SKM-1 treated with dmso at 0.1 percent for 144 hours (cell line): Measurements from ENCODE around the gene GRAMD1B.

Experiments
- DNase-seq: peaks from one replicate; lab custom pipeline; 2025; ENCODE audit not compliant: unreplicated experiment; lab: John Stamatoyannopoulos, UW

Gene GRAMD1B

DNA sequence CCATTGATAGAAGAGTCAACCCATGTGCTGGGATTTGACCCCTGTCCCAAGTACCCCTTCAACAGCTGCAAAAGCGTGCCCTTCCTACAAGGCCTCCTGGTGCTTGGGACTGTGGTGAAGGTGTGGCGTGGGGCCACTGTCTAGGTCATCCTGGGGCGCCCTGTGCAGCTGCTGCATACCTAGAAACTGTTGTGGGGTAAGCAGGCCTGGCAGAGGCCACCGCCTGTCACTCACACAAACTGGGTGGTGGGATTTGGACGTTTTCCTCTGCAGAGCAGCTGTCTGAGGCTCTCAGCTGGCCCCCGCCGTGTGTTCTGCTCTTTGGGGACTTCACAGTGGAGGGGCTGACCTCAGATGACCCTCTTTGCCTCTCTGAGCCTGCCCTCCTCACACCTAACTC lies 154.7 kb downstream of the GRAMD1B start:
- no peak for DNase-seq

DNA sequence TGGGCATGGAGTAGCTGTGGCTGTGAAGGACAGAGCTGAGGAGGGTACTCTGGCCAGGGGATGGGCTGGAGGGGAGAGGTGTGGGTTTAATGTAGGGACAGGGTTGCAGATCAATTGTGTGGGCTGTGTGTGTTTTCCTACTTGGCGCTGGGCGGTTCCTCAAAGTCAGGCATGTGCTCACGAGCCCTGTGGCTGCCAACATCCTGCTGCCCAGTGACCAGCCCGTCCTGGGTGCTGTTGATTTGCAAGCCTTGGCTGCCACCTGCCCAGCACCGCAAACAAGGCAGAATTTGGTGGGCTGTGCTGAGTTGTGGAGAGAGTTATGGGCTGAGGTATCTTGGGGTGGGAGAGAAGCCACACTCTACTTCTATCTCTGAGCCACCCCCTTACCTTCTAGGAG lies 155.1 kb downstream of the GRAMD1B start:
- no peak for DNase-seq

DNA sequence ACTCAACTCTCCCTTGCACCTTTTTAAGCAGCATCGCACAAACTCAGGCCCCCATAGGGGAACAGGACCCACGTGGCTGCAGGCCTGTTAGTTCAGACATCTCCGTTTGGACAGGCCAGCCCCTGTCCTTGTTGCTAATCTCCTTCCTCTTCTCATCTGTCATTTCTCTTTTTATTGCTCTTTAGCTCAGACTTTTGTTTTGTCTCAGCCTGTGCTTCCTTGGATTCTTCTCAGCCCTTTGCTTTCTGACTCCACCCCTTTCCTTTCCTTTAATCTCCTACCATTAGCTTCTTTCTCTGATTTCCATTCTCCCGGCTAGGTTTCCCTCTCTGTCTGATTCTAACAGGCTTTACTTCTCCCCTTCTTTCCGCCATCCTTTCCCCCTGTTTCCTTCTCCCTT lies 155.6 kb downstream of the GRAMD1B start:
- no peak for DNase-seq

DNA sequence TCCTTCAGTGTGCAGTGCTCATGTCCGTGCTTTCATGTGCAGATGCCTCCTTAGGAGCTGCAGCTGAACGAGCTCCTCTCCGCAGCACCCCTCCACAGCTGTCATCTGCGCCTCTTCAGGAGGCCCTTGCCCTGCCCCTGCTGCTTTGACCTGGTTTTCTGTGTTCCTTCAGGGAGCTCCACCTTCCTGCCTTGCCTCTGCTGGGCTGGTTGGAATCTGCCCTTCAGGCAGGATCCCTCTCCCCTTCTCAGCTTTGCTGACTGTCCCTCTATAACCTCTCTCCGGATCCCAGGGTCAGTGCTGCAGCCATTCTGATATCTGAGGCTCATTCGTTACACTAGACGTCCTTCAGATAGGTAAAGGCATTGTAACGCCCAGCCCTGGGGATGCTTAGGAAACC lies 156.5 kb downstream of the GRAMD1B start:
- no peak for DNase-seq

DNA sequence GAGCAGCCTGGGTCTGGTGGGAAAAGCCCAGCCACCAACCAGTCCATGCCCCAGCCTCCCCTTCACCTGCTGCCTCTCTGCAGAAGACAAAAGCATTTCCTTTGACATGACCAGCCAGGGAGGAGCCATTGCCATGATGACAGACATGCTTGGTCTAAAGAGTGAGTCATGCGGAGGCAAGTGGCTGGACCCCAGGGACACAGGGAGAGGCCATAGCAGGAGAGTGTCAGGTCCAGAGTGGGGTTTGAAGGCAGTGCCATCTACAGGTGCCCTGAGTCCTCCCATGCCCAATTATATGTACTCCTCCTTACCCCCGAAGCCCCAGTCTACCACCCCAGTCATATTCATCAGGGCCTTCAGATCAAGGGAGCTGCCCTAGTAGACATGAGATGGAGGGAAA lies 157.0 kb downstream of the GRAMD1B start:
- DNase-seq, result no peak

DNA sequence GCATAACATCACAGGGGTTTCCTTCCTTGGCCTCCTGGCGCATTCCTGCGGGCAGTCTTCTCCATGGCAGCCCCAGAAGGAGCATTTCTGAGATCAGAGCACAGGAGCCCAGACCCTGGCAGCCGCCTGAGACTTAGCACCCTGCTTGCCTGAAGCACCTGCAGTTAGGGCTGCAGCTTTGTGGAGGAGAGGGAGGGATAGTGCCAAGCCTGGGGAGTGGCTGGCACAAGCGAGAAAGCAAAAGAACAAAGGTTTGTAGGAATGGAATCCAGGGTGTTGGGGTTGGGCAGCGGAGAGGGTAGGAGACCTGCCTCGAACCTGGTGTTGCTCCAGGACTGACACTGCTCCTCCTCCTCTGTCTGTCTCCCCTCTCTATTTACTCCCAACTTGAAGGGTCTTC lies 157.5 kb downstream of the GRAMD1B start:
- no peak for DNase-seq

DNA sequence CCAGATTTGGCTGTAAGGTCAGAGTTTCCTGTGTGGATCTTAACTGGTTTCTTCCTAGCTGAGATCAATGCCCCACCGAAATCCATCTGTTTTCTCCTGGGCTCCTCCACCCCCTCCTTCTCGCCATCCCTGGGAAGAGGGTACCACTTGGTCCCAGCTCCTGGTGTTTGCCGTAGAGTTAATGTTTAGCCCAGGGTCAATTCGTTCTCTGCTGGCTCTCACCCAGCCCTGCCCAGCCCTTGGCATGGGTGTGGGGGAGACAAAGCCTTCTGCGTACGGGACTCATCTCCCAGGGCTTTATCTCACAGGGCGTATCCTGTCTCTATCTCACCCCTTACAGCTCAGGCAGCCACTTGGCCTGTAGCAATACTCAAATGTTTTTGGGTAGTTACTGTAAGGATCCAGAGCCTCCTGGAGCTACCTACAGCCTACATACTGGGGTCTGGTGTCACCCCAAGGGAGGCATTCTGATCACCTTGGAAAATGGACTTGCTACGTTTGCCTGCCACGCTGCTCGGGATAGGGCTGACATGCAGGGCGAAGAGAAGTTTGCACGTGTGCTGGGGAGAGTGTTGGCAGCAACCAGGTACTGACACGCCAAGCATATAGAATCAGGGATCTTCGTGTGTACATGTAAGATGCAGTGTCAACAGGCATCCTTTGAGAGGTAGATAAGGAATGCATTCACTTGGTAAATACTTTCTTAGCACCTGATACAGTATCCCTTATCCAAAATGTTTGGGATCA lies 158.2 kb downstream of the GRAMD1B start:
- DNase-seq, result no peak

DNA sequence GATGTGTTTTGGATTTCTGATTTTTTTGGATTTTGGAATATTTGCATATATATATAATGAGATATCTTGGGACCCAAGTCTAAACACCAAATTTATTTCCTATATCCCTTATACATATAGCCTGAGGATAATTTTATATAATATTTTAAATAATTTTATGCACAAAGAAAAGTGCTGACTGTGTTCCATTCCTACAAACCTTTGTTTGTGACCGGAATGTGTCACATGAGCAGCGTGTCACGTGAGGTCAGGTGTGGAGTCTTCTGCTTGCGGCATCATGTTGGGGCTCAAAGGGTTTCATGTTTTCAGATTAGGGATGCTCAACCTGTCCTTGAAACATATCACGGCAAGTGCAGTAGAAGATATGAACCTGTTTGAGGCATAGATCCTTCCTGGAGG lies 158.8 kb downstream of the GRAMD1B start:
- DNase-seq, result no peak

DNA sequence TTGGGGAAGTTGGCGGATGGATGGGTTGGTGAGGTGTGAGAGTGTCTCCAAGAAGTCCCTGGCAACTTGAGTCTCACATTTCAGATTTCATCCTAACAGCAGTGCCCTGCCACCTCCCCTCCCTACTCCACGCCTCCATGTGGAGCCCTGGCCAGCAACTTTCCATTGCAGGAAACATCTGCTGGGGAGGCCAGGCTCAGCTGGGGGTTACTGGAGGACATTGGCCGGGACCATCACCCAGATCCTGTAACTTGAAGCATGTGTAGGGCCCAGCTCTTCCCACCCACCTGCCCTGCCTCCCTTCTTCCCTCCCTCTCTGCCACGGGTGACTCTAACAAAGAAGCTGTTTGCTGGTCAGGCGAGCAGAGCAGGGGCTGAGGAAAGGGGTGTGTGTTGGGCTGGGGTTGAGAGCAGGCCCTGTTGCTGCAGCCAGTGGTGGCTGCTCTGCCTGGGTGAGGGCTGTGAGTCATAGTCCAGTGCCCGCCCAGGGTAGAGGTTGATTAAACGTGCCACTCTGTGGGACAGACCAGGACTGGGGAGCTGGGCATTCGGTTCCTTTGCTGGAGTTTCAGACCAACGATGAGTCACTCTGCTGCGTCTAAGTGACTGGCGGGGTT lies 160.3 kb downstream of the GRAMD1B start:
- DNase-seq, result no peak

DNA sequence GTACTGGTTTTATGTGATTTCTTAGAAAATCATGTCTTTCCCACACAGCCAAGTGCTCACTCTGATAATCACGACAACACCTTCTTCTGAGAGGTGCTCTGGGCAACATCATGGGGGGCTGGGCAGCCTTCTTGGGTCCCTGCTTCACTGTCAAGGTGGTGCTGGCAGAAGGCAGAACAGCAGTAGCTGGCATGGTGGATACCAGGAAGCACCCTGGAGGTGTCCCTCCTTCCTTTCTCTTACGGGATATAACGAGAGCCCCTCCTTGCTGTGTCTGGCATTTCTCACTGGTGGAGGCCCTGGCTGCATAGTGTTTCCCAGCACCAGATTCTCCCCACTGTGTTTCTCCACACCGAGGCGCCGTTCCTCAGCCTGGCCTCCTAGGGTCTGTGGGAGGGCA lies 163.5 kb downstream of the GRAMD1B start:
- DNase-seq, result no peak

DNA sequence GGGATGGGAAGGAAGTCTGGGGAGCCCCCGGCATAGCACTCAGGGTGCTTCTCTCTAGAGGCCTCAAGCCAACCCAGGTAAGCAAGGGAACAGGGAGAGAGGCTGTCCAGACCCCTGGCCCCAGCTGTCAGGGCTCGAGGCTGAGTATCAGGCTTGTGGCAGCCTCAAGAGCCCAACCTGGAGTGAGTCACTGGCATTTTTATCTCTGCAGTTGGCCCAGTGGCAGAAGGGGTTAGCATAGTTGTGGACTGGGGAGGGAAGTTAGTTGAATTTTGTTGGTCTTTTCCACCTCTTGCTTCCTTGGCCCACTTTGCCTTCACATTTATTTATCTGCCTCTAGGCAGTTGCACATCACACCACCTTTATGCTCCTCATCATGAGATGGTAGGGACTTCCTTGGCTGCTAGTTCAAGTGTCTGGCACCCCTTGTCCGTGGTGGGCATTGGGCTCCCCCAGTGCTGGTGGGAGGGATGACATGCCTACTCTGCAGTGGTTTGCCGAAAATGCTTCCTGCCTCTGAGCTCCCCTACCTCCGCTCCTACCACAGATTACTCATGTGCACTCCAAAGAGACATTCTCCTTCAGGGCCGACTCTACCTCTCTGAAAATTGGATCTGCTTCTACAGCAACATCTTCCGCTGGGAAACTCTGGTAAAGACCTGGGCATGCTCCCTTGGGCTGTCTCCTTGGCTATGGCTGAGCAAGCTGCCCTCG lies 164.3 kb downstream of the GRAMD1B start:
- DNase-seq, result no peak

DNA sequence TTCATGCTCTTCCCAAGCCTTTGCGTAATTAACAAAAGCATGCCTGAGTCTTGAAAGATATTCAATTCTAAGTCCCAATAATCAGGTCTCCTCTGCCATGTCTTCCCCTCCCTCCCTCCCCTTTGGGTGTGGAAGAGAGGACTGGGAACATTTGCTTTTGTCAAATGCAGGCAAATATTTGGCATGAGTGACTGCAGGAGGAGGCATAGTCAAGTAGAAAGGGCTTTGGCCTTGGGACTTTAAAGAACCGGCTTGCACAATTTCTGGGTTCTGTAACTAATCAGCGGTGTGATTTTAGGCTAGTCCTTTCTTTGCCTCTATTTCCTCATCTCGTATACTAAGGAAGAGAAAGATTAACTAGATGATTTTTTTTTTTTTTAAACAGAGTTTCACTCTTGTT lies 164.9 kb downstream of the GRAMD1B start:
- no peak for DNase-seq

DNA sequence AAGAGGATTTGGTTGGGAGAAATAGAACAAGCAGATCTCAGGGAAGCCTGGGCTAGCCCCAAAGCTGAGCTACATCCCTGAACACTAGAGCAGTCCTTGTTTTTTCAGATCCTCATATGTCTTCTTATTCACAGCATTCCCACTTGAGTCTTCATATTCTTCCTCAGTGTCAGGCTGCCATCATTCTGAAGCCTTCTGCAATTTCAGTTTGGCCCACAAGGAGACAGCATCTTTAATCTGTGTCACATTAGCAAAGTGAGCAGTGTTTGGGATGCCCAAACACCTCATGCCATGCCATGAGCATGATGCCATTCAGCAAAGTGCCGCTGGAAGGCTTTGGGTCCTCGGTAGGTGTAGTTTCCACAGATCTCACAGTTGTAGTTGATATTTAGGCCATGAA lies 167.8 kb downstream of the GRAMD1B start:
- DNase-seq, result no peak

DNA sequence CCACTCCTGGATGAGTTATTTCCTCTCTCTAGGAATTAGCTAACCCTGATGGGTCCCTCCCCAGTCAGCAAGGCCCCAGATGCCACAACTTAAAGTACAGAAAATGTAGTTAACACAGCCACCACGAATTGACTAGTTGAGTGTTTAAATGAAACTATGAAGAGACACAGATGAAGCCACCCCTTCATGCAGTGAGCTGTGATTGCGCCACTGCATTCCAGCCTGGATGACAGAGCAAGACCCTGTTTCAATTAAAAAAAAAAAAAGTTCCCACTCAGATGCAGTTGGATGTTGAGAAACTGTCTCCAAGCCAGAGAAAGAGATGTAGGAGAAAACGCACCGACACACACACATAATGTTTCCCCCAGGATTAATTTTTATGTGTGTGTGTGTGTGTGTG lies 171.1 kb downstream of the GRAMD1B start:
- DNase-seq, result no peak

DNA sequence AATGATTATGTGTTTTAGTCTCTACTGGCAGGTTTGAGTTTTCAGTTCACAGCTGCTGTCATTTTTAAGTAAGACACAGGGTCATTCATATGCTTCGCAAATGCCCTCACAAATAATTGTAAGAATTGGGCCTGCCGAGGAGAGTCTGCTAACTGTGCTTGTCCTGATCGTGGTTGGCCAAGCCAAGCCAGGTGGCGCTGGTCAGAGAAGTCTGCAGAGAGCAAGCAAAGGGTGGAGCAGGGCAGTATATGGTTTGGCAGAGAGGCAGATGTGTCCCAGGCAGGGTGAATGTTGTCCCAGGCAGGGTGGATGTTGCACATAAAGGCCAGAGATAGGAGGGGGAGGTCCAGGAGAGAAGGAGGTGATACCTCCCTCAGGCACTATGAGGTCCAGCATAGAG lies 171.7 kb downstream of the GRAMD1B start:
- DNase-seq, result no peak

DNA sequence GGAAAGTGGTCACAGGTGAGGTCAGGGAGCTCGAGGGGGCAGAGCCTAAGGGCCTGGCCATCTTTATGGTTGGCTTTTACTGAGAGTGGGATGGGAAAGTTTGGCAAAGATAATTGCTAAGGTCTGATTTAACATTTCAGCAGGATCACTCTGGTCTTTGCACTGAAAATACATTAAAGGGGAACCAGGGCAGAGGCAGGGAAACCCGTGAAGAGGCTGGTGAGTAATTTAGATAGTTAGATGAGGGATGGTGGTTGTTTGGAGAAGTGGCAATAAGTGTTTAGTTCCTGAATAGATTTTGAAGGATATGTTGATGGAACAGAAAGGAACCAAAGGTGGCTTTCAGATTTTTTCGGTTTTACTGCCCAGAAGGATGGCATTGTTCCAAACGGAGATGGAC lies 173.6 kb downstream of the GRAMD1B start:
- no peak for DNase-seq

DNA sequence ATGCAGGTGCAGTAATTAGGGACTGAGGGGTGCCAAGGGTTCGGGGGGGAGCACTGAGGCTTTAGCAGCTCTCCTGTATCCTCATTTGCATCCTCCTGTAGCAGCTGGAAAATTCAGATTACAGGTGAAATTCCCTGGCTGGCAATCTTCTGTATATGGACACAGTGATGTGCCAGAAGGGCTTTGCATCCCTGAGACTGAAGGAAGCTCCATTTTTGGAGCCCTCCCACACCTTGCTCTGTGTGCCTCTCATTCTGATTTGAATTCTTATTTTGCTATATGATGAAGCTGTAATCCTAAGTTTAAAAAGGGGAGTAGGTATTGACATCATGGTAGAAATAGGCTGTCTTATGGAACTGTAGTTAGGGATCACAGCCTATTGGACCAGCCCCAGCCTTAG lies 177.7 kb downstream of the GRAMD1B start:
- no peak for DNase-seq

DNA sequence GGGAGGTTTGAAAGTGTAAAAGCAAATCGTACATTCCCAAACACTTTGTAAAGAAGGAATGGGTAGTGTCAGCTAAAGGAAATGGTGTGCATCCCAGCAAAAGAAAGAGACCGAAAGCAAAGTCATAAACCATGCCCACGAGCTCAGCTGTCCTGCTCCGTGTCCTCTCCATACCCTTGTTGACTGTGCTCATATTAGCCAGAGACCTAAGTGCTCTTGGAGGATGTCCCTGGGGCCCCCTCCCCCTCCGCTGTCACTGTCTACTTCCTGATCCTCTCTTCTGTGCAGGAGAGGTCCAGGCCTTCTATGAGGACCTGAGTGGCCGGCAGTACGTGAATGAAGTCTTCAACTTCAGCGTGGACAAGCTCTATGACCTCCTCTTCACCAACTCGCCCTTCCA lies 178.3 kb downstream of the GRAMD1B start:
- DNase-seq, result no peak

DNA sequence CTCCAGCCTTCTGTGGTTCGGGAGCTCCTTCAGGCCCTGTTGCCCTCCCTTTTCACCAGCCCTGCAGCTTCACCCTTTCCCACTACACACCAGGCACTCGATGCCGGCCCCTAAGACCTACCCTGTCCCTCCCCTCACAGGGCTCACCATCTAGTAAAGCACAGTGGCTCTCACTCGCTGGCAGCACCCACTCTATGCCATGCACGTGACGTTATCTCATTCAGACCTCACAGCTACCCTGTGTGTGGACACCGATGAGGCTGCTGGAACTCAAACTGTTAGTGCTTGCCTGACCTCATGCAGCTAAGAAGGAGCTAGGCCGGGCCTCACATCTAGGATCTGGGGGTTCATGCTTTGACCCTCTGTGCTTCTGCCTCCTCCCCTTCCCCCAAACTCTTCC lies 178.9 kb downstream of the GRAMD1B start:
- DNase-seq, result no peak

DNA sequence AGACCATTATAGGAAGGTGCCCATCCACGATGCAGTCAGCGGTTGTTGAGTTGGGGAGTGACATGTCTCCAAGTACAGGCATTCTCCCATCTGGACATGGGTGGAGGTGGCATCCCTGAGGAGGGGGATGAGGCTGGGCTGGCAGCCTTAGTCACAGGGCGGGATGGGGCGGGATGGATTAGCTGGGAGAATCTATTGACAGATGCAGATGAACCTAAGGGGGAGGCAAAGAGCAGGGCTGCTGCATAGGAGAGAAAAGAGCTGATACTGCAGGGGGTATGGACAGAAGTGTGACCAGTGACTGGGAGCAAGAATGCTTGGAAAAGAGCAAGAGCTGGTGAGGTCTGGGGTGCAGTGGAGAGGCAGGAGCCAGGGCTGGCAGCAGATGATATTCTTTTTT lies 181.6 kb downstream of the GRAMD1B start:
- no peak for DNase-seq

DNA sequence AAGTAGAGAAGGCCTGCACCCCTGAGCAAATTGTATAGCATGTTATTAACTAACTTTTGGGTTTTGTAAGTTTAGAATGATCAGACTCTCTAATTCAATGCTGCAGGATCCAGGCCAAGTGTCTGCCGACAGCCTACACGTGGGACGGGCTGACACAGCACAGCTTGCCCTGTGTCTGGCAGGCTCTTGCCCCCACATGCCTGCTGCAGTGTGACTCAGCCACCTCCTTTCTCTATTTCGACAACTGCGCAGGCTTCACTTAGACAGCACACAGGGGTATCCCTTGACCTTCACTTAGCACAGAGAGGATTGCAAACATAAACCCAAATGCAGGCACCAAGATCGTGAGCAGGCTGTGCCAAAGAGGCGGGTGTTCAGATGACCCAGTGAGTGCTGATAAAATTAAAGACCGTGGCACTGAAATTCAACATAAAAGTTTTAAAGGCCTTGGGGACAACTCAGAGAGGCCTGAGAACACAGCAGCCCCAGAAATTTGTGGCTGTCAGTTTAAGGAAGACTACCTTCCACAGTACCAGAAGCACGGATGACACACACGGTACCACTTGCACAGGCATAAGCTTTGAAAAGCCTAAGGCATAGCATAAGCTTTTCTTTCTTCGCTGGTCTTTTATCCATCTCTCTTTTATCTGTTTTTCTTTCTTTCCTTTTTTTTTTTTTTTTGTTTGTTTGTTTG lies 186.6 kb downstream of the GRAMD1B start:
- DNase-seq, result no peak

DNA sequence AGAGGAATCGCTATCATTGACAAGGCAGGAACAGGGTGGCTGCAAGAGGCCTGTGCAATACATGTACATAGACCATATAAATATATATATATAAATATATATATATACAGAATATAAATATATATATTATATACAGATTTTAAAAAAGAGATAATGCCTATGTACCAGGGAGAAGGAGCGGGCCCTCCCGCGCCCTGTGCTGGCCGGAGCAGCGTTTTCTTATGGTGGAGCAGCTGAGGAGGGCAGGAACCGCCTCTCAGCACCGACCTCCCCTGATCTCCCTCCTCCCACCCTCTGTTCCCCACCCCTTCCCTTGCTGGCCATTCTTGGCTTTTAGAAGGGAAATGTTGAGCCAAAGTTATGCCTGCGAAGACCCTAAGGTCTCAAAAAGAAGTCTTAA lies 192.5 kb downstream of the GRAMD1B start:
- DNase-seq, result no peak
